NCI-H2107 treated with DMSO at 0.1 percent for 48 hours (cell line): ENCODE measurements around the gene SEC23B.
A peak's percentile ranks its signal among the peaks of the same experiment; 100 is the strongest.
"Not testable (repeated sequence)": the region's sequence is repeated elsewhere in the genome, so short reads cannot be mapped to it uniquely, and the experiment has no call there.

ENCODE experiments used
- DNase-seq: peaks from one replicate; lab custom pipeline; 2025; ENCODE audit not compliant: unreplicated experiment; lab: John Stamatoyannopoulos, UW

Gene SEC23B

DNA sequence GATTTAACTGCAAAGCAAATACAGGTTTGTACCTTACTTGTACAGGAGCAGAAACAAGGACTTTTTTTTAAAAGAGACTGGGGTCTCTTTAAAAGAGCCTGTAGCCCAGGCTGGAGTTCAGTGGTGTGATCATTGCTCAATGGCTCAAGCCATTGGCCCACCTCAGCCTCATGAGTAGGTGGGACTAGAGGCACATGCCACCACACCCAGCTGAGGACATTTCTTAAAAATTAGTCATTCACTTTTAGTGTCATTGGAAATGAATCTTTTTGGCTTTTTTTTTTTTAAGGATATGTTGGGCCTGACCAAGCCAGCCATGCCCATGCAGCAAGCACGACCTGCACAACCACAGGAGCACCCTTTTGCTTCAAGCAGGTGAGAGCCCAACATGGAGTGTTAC lies 16.9 kb downstream of the SEC23B start:
- no peak for DNase-seq

- not testable (repeated sequence) for DNase-seq
These were observed 19.0 kb downstream of the SEC23B start for GRCh38 chr20:18526761-18527160.

DNA sequence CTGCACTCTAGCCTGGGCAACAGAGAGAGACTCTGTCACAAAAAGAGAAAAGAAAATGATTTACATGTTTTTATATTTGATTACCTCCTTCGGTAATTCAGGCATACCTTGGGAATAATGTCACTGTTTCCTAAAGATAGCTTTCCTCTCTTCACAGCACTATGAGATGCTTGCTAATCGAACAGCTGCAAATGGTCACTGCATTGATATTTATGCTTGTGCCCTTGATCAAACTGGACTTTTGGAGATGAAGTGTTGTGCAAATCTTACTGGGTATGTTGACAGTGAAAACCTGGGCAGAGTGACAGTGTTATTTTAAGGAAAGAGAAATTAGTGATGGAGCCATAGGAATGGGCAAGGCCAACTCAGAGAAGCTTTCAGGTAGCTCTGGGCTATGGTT lies 19.6 kb downstream of the SEC23B start:
- DNase-seq: no peak

- no peak for DNase-seq
These were observed 20.1 kb downstream of the SEC23B start for GRCh38 chr20:18527836-18528235.

GRCh38 chr20:18529041-18529440 lies 21.3 kb downstream of the SEC23B start:
- DNase-seq: no peak

- DNase-seq: no peak
These were observed 24.9 kb downstream of the SEC23B start for GRCh38 chr20:18532626-18533025.

- no peak for DNase-seq
These were observed 25.8 kb downstream of the SEC23B start for GRCh38 chr20:18533491-18533890.

GRCh38 chr20:18533978-18534644 lies 26.4 kb downstream of the SEC23B start:
- no peak for DNase-seq

GRCh38 chr20:18537651-18538050 lies 29.9 kb downstream of the SEC23B start:
- no peak for DNase-seq

GRCh38 chr20:18541741-18542140 lies 34.0 kb downstream of the SEC23B start:
- no peak for DNase-seq

- DNase-seq: no peak
These were observed 35.5 kb downstream of the SEC23B start for GRCh38 chr20:18543216-18543615.

DNA sequence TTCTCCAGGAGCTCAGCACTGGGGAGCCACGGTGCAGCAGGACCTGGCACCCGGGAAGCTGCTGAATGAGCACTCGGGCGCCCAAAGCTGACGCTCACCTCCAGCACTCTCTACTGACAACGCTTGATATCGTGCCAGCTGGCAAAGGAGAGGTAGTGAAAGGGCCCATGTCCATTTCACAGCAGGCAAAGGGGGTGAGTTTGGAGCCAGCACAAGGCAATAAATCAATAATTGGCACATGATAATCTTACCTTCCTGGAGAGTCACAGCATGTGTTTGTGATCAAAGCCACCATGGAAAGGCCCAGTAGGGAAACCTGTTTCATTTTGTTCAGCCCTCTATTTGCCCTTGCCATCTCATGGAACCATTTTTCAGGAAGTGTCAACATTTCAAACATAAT lies 36.2 kb downstream of the SEC23B start:
- peak; percentile 1 for DNase-seq

DNA sequence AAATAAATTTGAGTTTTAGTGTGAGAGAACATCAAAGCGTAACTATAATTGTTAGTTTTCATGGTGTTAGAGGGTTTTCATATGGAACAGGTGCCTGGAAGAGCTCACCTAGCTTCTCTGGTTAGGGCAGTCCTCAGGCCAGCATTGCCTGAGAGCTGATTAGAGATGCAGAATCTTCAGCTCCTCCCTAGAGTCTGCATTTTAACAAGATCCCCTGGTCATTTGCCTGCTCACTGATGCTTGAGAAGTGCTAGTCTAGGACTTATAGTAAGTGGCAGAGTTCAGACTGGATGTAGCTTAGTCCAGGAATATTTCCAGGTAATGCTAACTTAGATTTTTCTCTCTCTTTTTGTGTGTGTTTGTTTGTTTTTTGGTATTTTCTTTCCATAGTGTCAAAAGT lies 37.8 kb downstream of the SEC23B start:
- DNase-seq: no peak

GRCh38 chr20:18548465-18548864 lies 40.7 kb downstream of the SEC23B start:
- no peak for DNase-seq

GRCh38 chr20:18553746-18554145 lies 46.0 kb downstream of the SEC23B start:
- DNase-seq: no peak

GRCh38 chr20:18566892-18567738 lies 59.4 kb downstream of the SEC23B start, which contains the start of gene SMIM26:
SMIM26 (plus strand) TSS chr20:18567432; CDS start chr20:18567479, 47 bp downstream.
- peak; percentile 52 for DNase-seq

- DNase-seq: no peak
These were observed 60.0 kb downstream of the SEC23B start for GRCh38 chr20:18567739-18568091.

GRCh38 chr20:18571009-18571408 lies 63.3 kb downstream of the SEC23B start:
- no peak for DNase-seq

- DNase-seq: no peak
These were observed 63.8 kb downstream of the SEC23B start for GRCh38 chr20:18571578-18571977.

DNA sequence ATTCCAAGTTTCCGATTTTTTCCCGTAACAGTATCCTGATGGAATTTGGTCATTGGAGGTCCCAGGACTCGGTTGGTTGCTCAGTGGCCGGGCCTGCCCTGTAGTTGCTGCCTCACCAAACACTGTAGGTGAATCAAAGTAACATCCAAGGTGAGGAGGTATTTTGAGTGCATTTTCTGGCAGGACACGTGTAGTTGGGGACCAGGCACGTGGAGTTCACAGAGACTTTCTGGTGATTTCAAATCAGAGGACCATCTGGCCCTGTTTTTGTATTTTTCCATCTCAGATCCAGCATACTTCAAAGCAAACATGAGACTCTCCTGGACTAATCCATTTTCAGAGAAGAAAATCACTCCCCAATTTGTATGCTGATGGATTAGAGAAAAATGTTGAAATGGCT lies 70.2 kb downstream of the SEC23B start:
- no peak for DNase-seq

GRCh38 chr20:18578581-18578980 lies 70.8 kb downstream of the SEC23B start:
- no peak for DNase-seq

DNA sequence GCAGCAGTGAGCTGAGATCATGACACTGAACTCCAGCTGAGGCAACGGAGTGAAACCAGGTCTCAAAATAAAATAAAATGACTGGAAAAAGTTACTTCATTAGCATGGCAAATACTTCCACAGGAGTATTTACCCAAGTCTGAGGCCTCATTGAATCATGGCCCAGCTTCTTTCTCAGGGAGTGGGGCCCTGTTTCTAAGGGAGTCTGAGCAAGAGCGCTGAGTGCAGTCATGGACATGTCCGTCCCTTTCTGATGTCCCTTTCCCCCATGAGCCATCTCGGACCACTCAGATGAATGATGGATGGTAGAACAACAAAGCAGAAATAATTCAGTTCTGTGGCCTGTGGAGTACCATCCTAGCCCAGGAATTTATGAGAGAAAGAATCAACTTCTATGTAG lies 72.3 kb downstream of the SEC23B start:
- DNase-seq: no peak
